Stimulated activated CD4-positive, alpha-beta T cell treated with anti-CD3 and anti-CD28 coated beads, TNF-alpha, amount 100 ng/mL, for 24 hours (primary cell): ENCODE measurements around the gene CREB5.

ENCODE experiments used
- DNase-seq, 3 experiments: peaks; one replicate each; pipeline ENCODE4 v3.0.0-alpha.2; 2020; ENCODE audit warnings: low read depth in 3 of 3

CREB5 gene

GRCh38 chr7:28516390-28517172, 104.3 kb downstream of the CREB5 start:
- no peak for DNase-seq

DNA sequence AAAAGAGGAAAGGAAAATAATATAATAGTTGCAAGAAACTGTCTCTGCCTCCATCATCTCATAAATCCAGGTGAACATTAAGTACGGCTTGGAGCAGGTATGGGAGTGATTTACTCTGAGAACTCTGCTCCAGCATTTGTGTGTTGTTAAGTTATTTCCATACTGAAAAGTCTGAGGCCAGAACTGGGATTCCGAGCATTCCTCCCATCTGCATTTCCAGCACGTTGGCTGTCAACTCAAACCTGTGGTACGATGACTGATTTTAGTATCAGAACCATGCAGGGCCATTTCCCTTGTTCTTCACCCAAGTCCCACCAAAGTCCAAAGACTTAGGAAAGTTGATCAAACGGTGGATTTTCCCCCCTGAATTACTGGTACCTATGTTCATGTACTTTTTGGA, 104.9 kb downstream of the CREB5 start:
- no peak for DNase-seq

GRCh38 chr7:28517606-28518005, 105.3 kb downstream of the CREB5 start:
- no peak for DNase-seq

DNA sequence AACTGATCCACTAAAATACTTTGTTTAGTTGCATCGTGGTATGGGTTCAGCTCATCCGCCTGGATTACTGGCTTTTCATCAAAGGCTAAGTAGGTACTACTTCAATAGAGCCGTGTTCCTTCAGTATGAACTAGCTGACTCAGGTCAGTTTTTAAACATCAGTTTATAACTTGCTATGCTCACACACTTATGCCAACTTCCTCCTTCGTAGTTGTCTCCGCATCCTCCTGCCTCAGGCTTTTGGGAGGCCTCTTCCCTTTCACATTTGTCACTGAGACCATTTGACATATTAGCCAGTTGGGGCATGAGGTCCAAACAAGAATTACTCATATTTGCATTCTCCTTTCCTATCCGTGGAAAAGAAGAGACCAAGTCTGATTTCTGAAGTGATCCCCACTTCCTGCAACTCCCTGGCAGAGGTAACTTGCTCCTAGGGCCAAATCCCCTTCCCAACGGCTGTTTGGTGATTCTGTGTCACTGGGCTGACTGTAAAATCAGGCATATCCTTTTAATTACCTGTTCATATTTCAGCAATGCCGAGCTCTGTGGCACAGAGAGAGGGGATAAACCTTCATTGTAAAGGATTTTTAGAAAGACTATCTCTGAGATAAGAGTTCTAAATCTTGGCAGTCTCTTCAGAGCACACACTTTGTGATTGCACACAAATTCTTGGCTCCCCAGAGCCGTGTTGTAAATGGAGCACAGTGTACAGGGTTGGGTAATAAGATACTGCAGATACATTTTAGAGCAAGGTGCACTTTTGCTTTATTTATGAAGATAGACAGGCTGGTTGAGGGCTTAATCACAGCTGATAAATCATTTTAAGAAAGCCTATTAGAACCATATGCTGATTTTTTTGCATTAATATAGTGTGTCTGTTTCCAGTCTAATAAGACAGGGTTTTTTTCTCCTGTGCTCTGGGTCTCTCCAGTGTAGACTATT, 108.0 kb downstream of the CREB5 start:
- DNase-seq, result no peak

DNA sequence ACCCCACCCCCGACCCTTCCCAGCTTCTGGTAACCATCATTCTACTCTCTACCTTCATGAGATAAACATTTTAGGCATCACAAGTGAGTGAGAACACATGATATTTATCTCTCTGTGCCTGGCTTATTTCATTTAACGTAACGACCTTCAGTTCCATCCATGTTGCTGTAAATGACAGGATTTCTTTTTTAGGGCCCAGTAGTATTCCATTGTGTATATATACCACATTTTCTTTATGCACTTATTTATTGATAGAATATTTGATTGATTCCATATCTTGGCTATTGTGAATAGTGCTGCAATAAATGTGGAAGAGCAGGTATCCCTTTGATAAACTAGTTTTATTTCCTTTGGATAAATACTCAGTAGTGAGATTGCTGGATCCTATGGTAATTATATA, 112.7 kb downstream of the CREB5 start:
- DNase-seq, result no peak

- DNase-seq, result no peak
Measured at GRCh38 chr7:28528899-28529298, 116.6 kb downstream of the CREB5 start.

DNA sequence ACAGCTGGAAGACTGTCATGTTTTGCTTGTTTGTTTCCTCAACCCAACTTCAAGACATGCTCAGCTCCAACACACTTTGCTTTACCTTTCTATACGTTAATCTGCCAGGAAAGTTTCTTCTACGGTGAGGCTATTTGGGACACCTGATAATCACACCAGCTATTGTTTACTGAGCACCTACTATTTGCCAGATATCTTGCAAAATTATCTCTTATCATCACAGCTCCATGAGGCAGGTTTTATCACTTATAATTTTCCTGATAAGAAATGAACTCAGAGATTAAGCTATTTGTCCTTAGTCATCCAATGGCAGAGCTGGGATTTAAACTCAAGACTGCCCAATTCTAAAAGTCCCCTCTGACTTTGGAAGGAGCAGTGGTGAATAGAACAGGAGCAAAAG, 117.4 kb downstream of the CREB5 start:
- no peak for DNase-seq

GRCh38 chr7:28530175-28530802, 118.0 kb downstream of the CREB5 start:
- no peak for DNase-seq

DNA sequence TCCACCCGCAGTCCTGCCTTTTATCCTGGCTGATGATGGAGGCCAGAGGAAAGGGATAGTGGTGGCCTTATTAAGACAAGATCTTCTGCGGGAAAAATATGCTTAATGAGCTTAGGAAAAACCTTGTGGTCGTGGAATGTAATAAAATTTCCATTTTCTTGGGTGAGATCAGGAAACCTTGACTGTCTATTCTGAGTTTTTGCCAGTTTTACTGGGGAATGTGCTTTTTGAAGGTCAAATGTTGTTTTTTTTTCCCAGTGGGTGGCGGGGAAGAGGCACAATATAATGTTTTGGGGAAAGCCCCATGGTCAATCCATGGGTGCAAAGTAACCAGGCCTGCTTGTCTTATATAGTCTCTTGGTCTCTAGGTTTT, 118.5 kb downstream of the CREB5 start:
- DNase-seq, result no peak

DNA sequence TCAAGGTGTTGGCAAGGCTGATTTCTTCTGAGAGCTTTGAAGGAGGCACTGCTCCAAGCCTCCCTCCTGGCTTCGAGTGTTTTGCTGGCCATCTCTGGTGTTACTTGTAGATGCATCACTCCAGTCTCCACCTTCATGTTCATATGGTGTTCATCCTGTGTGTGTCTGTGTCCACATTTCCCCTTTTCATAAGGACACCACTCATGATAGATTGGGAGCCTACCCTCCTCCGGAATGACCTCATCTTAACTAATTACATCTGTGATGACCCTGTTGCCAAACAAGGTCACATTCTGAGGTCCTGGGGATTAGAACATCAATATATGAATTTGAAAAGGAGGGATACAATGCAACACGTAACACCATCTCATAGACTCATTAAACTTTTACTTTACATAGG, 119.0 kb downstream of the CREB5 start:
- DNase-seq, result no peak

DNA sequence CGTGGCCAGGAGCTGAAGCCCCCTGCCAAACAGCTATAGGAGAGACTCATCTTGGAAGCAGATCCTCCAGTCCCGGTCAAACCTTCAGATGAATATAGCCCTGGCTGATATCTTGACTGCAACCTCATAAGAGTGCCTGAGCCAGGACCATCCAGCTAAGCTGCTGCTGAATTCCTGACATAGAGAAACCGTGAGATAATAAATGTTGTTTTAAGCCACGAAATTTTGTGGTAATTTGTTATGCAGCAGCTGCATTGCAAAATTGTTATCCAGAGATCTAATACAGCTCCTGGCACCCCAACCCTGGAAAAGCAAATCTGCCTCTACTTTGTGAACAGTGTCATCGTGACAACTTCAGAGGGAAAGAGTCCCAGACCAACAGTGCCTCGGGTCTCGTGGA, 119.9 kb downstream of the CREB5 start:
- no peak for DNase-seq

GRCh38 chr7:28533267-28533666, 120.9 kb downstream of the CREB5 start:
- no peak for DNase-seq

DNA sequence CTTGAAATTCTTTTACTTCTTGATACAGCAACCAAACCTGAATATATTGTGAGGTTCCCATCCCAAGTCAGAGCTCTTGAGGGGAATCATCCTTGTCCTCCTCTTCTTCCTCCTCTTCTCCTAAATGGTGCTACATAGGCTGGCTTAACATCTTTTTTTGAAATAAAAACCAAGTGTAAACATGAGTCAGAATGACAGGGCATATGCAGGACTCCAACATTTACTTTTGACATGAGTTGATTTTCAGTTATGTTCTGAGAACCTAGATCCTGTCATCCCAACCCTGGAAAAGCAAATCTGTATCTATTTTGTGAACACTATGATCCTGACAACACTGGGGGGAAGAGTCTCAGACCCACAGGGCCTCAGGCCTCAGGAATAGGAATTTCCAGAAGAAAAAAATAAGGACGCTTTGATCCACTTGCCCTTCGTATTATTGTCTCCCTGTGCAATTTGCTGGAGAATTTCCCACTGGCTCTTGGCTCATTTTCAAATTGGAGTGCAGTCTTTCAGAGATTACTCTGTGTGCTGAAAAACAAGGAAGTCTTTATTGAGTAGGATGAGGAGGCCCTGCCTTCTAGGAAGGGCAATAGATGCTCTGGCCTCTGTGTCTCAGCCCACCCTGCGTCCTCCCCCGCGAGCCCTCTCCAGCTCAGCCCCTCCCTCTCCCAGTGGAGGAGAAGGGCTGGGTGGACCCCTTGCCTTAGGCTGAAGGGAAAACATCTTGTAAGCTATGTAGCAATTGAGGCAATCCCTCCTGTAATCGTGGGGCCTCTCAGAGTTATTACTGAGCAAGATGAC, 121.6 kb downstream of the CREB5 start:
- DNase-seq, result no peak

GRCh38 chr7:28536259-28536658, 123.9 kb downstream of the CREB5 start:
- DNase-seq, result no peak

DNA sequence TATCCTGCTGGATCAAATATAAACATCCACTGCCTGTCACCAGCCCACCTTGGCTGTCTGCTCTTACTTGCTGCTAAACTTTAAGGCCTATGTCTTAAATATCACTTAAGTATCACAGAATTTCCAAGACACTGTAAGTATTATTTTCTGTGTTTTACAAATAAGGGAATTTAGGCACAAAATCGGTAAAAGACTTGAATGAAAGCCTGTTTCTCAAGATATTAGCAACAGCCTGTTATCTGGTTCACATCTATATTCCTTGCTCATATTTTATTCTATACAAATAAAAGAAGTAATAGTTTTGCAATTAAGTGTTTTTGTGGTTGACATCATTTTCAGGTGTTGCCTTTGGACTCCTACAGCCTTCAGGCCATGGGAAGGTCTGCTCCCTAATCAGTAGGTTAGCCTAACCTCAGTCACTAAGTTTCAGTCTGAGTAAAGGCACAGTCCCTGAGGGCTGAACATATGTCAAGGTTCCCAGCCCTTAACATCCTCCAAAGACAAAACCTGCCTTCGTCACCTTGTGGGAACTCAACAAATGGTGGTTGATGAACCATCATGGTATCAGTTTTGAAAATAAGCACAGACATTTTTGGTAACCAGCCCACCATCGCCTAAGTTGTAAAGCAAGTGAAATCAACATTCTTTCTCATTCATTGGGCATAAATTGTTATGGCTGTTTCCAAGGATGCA, 127.1 kb downstream of the CREB5 start:
- DNase-seq, result no peak

- no peak for DNase-seq
Measured at GRCh38 chr7:28542410-28542809, 130.1 kb downstream of the CREB5 start.

- no peak for DNase-seq
Measured at GRCh38 chr7:28544453-28545117, 132.3 kb downstream of the CREB5 start.

DNA sequence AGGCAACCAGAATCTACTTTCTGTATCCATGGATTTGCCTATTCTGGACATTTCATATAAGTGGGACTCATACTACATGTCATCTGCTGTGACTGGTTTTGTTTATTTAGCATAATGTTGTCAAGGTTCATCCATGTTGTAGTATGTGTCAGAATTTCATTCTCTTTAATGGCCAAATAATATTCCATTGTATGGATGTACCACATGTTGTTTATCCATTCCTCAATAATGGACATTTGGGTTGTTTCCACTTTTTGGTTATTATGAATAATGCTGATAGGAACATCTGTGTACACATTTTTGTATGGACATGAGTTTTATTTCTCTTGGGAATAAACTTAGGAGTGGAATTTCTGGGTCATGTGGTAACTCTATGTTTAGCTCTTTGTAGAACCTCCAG, 133.7 kb downstream of the CREB5 start:
- no peak for DNase-seq

DNA sequence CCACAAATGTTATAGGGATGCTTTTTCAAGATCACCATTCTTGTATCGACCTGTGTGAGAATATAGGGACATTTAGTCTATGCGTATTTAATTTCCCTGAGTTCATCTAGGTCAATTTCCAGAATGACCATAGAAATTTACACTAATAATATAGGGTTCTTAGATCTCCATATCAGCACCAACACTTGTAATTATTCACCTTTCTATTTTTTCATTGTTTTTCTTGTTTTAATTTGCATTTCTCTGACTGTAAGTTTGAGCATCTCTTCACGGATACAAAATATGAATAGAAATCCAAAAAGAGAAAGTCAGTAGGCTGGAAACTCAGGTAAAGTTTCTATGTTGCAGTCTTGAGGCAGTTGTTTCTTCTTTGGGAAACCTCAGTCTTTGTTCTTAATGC, 134.8 kb downstream of the CREB5 start:
- no peak for DNase-seq

DNA sequence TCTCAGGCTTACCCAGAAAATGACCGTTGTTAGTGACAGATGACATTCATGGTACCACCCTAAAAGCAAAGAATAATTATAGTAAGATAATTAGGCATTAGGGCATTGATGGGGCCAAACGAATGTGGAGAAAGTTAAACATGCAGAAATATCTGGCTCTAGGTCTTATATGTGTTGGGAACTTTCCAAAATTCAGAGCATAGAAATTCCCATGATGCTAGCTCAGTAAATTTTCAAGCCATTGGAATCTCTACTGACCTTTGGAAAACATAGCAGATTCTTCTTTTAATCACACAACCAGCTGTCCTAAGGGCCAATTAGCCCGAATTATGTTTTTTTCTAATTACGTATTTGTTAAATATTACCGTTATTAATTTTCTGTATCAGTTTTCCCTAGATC, 136.1 kb downstream of the CREB5 start:
- DNase-seq, result no peak

DNA sequence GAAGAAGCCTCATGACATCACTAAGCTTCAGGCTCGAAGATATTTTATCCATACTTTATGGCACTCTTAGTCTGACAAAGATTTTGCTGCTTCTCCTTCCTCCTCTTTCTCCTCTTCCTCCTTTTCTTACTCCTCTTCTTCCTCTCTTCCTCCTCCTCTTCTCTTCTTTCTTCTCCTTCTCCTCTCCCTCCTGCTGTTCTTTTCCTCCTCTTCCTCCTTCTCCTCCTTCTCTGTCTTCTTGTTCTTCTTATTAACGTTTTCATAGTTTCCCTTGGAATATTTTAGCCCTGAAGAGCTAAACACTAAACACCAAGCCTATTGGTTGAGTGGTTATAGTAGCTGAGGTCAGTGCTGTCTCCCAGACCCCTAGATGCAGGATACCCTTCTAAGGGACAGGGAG, 137.7 kb downstream of the CREB5 start:
- no peak for DNase-seq
